GM18858 (cell line): ENCODE data around the gene RAB22A.
"Not testable (repeated sequence)": the region's sequence is repeated elsewhere in the genome, so short reads cannot be mapped to it uniquely, and the experiment has no call there.

Experiments
- ATAC-seq: cut with Tn5 transposase; IDR thresholded peaks from one replicate; pipeline ENCODE4 v1.9.1; 2021; ENCODE audit not compliant: unreplicated experiment

Gene RAB22A

GRCh38 chr20:58342104-58342945 is 32.8 kb downstream of the RAB22A start:
- ATAC-seq = no peak

GRCh38 chr20:58344741-58345140 is 35.2 kb downstream of the RAB22A start:
- ATAC-seq = no peak

- ATAC-seq = no peak
Measured at GRCh38 chr20:58349570-58349969, 40.1 kb downstream of the RAB22A start.

GRCh38 chr20:58352468-58352867 is 43.0 kb downstream of the RAB22A start:
- ATAC-seq = no peak

GRCh38 chr20:58359441-58359840 is 49.9 kb downstream of the RAB22A start:
- no peak for ATAC-seq

GRCh38 chr20:58360936-58361335 is 51.4 kb downstream of the RAB22A start:
- ATAC-seq = no peak

- no peak for ATAC-seq
Measured at GRCh38 chr20:58361481-58362205, 52.1 kb downstream of the RAB22A start.

GRCh38 chr20:58362206-58362516 is 52.6 kb downstream of the RAB22A start:
- no peak for ATAC-seq

- ATAC-seq = no peak
Measured at GRCh38 chr20:58362970-58363369, 53.5 kb downstream of the RAB22A start.

GRCh38 chr20:58366866-58367265 is 57.4 kb downstream of the RAB22A start:
- no peak for ATAC-seq

- no peak for ATAC-seq
Measured at GRCh38 chr20:58372806-58373205, 63.3 kb downstream of the RAB22A start.

GRCh38 chr20:58373296-58373695 is 63.8 kb downstream of the RAB22A start:
- not testable (repeated sequence) for ATAC-seq

- no peak for ATAC-seq
Measured at GRCh38 chr20:58374027-58374850, 64.7 kb downstream of the RAB22A start.

GRCh38 chr20:58374906-58375758 is 65.6 kb downstream of the RAB22A start:
- ATAC-seq = no peak

- no peak for ATAC-seq
Measured at GRCh38 chr20:58375759-58376352, 66.3 kb downstream of the RAB22A start.

GRCh38 chr20:58377017-58377416 is 67.5 kb downstream of the RAB22A start:
- no peak for ATAC-seq

- no peak for ATAC-seq
Measured at GRCh38 chr20:58377766-58378401, 68.4 kb downstream of the RAB22A start.

- ATAC-seq = no peak
Measured at GRCh38 chr20:58378704-58379103, 69.2 kb downstream of the RAB22A start.

- ATAC-seq = no peak
Measured at GRCh38 chr20:58381627-58382026, 72.1 kb downstream of the RAB22A start.

- ATAC-seq = no peak
Measured at GRCh38 chr20:58382096-58382495, 72.6 kb downstream of the RAB22A start.
